Measurements from ENCODE around the gene STK10.

Gene STK10

GRCh38 chr5:172010278-172010677 is 177.7 kb downstream of the STK10 start:
- no peak for DNase-seq (ENCODE audit: low spot score)
- TF ChIP-seq, protein P1, sequence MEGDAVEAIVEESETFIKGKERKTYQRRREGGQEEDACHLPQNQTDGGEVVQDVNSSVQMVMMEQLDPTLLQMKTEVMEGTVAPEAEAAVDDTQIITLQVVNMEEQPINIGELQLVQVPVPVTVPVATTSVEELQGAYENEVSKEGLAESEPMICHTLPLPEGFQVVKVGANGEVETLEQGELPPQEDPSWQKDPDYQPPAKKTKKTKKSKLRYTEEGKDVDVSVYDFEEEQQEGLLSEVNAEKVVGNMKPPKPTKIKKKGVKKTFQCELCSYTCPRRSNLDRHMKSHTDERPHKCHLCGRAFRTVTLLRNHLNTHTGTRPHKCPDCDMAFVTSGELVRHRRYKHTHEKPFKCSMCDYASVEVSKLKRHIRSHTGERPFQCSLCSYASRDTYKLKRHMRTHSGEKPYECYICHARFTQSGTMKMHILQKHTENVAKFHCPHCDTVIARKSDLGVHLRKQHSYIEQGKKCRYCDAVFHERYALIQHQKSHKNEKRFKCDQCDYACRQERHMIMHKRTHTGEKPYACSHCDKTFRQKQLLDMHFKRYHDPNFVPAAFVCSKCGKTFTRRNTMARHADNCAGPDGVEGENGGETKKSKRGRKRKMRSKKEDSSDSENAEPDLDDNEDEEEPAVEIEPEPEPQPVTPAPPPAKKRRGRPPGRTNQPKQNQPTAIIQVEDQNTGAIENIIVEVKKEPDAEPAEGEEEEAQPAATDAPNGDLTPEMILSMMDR (IDR thresholded peaks at IDR 0.05; ENCODE audit: extremely low read depth, missing control alignments) = no peak

GRCh38 chr5:172009536-172010270 is 178.3 kb downstream of the STK10 start:
- DNase-seq (ENCODE audit: low spot score) = no peak
- TF ChIP-seq, protein P1 (IDR thresholded peaks at IDR 0.05; ENCODE audit: extremely low read depth, missing control alignments) = no peak

- TF ChIP-seq, protein P1 (IDR thresholded peaks at IDR 0.05; ENCODE audit: extremely low read depth, missing control alignments) = no peak
These were observed 179.3 kb downstream of the STK10 start for GRCh38 chr5:172008689-172009141.

GRCh38 chr5:172008111-172008455 is 179.9 kb downstream of the STK10 start:
- no peak for DNase-seq (ENCODE audit: low spot score)
- TF ChIP-seq, protein P1 (IDR thresholded peaks at IDR 0.05; ENCODE audit: extremely low read depth, missing control alignments) = no peak

More at GRCh38 chr5:172008689-172009141, 179.3 kb downstream of the STK10 start:
- DNase-seq (ENCODE audit: low spot score) = no peak

DNA sequence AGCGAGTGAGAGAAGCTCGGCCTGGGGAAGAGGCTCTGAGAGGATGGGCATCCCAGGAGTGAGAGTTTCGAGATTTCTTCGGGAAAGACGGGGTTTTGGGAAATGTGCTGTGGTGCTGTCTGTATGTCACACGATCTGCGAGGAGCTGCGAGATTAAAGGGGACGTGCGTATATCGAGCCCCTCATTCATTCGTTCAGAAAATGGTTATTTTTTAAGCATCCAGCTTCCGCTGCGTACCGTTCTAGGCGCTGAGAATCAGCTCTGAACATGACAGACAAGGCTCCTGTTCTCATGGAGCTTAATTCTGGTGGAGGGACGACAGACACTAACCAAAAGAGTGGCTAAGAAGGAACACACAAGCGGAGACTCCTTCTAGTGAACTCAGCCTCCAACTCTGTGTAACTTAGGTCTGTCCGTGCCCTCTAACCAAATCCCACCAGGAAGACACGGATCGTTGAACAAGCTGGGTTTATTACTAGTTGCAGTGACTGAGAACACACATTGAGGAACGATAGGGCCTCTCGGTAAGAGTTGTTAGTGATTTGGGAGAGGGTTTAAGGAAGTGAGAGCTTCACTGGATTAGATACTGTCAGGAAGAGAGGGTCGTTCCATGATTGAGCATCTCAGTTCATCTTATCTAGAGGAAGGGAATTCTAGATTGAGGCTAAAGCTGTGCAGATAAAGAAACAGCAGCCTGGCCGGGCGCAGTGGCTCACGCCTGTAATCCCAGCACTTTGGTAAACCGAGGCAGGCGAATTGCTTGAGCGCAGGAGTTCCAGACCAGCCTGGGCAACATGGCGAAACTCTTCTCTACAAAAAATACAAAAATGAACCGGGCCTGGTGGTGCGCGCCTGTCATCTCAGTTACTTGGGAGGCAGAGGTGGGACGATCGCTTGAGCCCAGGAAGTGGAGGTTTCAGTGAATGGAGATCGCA is 180.6 kb downstream of the STK10 start:
- no peak for DNase-seq (ENCODE audit: low spot score)
- TF ChIP-seq, protein P1 (IDR thresholded peaks at IDR 0.05; ENCODE audit: extremely low read depth, missing control alignments) = no peak

DNA sequence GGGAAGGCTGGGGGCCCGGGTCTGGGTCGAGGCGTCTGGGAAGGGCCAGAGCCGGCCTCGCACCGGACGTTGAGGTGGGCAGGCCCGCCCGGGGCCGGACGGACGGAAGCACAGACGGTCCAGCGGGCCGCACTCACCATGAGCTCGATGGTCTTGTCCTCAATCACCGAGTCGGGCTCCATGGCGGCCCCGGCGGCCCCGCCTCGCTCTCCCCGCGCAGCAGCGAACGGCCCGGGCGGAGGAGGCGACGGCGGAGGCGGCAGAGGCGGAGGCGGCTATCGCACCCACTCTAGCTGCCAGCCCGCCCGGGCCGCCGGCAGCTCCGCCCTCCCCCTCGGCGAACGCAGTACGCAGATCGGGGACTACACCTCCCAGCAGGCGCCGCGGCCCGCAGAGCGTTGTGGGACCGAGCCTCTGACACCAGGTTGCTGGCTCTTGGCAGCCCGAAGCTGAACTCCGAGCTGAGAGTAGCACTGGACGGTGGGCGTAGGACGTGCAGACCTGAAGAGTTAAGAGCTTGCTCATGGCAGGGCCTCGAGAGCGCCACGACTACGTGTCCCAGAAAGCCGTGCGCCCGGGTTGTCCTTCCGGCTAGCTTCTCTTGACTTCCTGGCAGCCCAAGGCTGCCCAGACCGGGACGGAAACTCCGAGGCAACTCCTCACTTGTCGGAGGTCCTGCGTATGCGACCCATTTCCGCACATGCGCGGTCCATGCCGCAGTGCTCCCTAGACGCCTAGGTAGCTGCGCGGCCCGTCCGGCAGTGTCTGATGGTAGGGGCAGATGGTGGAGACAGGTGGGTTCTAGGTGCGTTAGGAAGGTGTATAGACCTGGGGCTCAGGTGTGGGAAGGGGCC is 181.5 kb downstream of the STK10 start, which contains the start of gene FBXW11:
TSS of gene FBXW11 (minus strand) at position 318 of the 854 bp plus-strand sequence. CDS start at position 182, 136 bp downstream.
- TF ChIP-seq, protein P1 (IDR thresholded peaks at IDR 0.05; ENCODE audit: extremely low read depth, missing control alignments) = no peak
- DNase-seq (ENCODE audit: low spot score) = peak; percentile 93
